HT1080 (cell line): ENCODE results near the gene INSYN1. TPM values are rescaled to one million over a fixed set of nuclear protein-coding genes. Genes with fewer than 3 reads are reported as not detected.

Source experiments
- DNase-seq: peaks from one replicate; pipeline ENCODE4 v3.0.0-alpha.2; 2015; ENCODE audit warnings: low read depth
- total RNA-seq: library from RNA; depleted of rRNA; stranded (reverse); fragments of >200 nt; shearing (Covaris generic); gene quantifications from 2 replicates; pipeline ENCODE4 v1.2.3, GENCODE V29; 2014

INSYN1 gene
- total RNA-seq, 1 experiment from 2014 or later = 0.53 TPM

DNA sequence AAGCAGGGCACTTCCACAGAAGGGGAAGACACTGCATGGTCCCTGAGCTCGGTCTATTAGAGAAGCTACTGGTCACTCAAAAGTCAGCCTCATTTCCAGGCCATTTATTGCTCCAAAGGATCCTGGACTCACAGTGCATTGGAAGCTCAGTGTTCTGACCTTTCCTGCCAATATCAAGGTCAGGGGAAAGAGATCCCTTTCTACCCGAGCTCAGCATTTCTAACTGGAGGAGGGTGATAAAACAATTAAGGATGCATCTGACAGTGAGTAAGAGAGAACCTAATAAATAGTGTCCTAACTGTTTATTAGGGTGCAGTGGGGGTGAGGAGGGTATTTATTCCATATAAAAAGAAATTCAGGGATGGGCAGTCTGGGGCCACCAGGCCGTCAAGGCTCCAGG is 26.8 kb upstream of the INSYN1 start:
- DNase-seq = no peak

- no peak for DNase-seq
Observed at GRCh38 chr15:73777741-73778140, 24.6 kb upstream of the INSYN1 start.

DNA sequence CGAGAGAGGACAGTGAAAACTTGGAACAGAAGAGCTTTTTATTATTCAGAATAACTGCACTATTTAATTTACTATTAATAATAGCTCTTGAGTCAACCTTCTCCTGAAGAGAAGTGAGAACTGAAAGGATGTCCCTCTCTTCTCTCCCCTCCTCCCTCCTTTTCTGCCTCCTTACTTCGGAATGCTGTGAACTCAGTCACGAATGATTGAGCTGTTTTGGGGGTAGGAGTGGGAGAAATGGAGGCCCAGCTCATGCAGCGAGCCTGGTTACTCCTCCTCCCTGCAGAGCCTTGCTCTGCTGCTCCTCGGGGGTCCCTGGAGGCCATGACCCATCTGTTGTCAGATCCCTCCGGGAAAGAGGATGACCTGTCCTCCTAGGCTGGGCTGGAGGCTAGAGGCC is 20.3 kb upstream of the INSYN1 start:
- no peak for DNase-seq

GRCh38 chr15:73771385-73772045 is 18.4 kb upstream of the INSYN1 start:
- no peak for DNase-seq

DNA sequence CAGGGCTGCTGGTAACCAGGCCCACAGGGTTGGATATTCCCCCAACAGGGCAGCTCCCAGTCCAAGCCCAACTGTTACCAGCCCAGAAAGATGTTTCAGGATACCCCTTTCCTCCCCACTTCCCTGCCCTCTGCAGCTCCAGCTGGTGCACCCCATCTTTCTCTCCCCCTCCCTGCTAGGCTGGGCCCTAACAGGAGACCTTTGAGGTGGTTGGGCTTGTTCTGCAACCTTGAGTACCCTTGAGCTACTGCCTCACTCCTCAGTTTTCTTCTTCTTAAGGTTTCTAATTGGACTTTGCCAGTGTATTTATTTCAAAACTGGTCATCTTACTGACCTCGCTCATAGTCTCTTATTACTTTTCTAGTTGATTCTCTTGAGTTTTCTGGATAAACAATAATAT is 16.9 kb upstream of the INSYN1 start:
- DNase-seq = no peak

DNA sequence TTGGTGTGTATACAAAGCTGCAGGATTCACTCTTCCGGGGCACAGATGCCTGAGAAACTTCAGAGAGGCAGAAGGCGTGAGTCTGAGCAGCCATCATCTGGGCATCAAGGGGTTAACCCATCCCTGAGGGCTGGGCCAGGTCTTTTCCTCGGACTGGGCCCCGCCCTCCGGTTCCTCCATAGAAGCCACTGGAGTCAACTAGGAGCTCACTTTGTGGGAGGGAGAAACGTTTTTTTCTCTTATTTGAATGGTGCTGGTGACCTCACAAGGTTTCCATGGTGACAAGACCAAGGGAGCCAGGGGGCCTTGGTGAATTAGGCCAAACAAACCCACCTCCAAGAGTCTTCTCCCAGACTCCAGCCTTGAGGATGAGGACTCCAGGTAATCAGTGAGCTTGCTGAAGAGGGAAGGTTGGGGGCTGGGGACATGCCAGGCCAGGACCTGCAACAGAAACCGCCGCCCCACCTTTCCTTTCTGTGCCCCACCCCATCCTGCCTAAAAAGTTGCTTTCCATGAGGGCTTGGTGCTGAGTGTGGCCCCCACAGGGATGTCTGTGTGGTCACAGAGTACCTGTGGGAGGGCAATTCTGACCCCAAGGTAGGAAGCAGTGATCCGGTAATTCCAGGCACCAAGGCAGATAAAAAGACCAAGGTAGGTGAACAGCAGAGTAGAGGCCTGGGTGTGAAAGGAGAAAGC is 14.8 kb upstream of the INSYN1 start:
- no peak for DNase-seq

DNA sequence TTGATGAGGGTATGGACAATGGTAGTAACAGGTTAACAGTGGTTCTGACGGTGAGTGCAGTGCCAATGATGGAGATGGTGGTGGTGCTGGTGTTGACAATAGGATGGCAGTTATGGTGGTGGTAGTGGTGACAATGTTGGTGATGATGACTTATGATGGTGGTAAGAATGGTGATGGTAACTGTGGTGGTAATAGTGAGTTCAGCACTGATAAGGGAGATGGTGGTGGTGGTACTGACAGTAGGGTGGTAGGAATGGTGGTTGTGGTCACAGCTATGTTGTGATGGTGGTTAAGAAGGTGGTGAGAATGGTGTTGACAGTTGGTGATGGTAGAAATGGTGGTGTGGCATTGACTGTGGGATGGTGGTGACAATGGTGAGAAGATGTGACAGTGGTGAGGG is 13.4 kb upstream of the INSYN1 start:
- DNase-seq = no peak

GRCh38 chr15:73765778-73766177 is 12.6 kb upstream of the INSYN1 start:
- DNase-seq = no peak

DNA sequence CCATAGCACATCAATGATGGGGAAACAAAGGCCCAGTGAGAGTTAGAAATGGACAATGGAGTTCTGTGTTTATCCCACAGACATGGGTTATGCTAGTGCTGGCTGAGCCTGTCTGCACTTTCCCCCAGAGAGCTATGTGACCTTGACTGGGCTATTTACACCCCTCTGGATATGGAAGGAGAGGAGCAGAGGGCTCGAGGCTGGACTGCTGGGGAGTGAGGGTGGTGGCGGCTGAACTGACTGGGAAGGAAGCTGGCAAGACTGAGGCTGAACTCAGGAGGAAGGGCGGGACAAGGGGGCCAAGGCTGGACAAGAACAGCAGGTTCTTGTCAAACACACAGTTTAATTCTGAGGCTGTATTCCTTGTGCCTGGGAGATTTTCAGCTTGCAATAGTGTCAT is 10.8 kb upstream of the INSYN1 start:
- DNase-seq = no peak

DNA sequence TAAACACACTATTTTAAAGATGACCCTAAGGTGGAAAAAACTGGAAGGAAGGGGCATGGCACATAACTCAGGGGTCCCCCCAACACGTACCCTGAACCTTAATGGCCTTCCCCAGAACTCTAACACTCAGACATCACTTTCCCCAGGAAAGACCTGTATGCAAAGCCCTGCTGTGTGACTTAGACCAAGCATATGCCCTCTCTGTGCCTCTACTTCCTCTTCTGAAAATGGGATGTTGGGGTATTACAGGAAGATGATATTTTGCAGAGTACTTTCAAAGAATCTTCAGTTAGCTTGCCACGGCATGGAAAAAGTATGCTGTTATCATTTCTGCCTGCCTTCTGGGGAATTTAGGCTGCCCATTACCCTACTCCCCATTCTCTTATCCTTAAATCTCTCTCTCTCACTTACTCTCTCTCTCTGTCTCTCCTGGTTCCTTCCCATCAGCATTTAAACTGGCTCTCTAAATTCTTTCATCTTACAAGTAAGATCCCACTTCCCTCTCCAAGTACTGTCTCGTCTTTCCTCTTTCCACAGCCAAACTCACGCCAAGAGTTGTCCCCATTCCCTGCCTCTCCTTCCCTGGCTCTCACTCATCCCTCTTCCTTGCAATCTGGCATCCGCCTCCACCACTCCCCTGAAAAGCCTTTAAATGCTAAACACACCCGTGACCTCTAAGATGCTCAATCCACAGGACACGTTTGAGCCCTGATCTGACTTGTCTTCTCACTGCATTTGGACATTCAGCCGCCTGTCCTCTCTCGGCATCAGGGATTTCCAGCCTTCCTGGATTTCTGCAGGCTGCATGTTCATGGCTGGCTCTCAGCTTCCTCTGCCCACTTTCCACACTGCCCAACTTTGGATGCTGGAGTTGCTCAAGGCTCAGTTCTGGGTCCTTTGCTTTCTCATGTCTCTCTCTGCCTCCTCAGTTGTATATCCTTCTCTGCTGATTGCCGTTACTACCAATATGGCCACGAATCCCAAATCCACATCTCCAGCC is 7.5 kb upstream of the INSYN1 start:
- DNase-seq = no peak

- DNase-seq = no peak
Observed at GRCh38 chr15:73758461-73758860, 5.3 kb upstream of the INSYN1 start.

- DNase-seq = no peak
Observed at GRCh38 chr15:73757571-73757970, 4.4 kb upstream of the INSYN1 start.

- no peak for DNase-seq
Observed at GRCh38 chr15:73756947-73757513, 3.9 kb upstream of the INSYN1 start.

- DNase-seq = no peak
Observed at GRCh38 chr15:73756390-73756789, 3.2 kb upstream of the INSYN1 start.

GRCh38 chr15:73755946-73756345 is 2.8 kb upstream of the INSYN1 start:
- no peak for DNase-seq

DNA sequence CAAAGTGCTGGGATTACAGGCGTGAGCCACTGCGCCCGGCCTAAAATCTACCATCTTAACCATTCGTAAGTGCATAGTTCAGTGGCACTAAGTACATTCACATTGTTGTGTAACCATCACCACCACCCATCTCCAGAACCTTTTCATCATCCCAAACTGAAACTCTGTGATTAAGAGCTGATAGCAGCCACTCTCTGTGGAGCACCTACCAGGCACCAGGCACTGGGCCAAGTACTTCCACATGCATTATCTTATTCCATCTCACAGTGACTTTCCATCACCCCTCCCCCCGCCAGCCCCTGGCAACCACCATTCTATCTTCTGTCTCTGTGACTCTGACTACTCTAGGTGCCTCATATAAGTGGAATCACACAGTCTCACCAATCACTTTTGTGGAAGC is 2.3 kb upstream of the INSYN1 start:
- DNase-seq = no peak

DNA sequence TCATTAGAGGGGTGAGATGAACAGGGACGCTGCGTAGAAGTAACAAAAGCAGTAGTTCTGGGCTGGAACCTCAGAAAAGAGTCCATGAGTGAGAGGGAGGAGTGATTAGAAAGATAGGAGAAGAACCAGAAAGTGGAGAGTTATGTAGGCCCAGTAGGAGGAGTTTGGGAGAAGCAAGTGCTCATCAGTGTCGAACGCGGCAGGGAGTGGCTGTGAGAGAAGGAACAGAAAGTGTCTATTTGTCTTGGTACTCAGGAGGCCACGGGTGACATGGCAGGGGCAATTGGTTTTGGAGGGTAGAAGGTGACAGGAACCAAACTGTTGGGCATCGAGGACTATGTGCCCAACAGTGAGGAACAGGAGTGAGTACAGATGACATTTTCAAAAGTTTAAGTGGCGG is 1.3 kb upstream of the INSYN1 start:
- DNase-seq = no peak

DNA sequence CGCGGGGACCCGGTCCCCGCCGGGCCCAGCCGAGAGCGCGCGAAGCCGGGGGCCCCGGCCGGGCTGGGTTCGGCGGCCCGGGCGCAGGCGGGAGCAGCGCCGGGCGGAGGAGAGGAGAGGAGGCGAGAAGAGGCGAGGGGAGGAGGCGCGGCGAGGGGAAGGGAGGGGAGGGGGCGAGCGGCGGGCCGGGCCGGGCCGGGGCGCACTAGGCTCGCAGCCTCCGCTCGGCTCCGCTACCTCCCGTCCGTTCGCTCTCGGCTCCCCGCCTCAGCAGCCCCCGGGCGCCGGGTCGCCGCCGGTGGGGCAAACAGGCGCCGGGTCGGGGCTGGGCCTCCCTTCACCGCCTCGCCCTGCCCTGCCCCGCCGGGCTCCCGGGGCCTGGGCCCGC is 351 bp downstream of the INSYN1 start:
- no peak for DNase-seq

DNA sequence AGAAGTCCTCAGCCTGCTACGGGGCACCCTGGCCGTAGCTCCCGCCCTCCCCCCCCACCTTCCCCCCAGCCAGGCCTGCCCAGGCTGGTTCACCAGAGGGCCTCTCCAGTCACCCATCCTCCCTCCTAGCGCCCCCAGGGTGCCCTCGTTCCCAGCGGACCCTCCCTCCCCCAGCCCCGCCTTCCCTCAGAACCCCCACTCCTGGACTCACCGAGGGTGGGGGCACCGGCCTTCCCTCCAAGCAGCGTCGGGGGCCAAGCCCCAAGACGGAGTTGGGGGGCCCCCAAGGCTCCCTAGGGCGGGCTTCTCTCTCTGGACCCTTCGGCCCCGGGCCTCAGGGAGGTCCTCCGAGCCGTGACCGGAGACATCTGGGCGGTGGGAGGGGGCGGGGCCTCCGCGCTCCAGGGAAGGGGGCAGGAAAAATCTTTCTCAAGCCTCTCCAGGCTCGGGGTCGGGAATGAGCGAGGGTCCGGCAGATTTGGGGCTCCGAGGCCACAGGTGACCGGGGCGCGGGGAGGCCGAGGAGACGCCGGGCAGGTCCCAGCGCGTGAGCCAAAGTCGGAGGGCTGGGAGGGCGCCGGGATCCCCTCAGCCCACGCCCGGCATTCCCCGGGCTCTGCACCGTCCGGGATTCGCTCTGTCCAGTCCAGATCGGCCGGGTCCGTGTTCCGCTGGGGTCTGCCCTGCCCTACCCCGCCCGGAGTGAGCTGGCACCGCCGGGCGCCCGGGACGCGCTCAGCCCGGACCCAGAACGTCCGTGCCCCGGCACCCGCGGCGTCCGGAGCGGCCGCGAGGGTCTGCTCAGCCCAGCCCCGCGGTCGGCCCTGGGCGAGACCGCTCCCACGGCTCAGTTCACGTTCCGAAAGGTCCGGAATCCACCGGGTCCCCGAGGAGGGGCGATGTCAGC is 999 bp downstream of the INSYN1 start:
- DNase-seq = no peak

GRCh38 chr15:73751511-73751898 is 1.6 kb downstream of the INSYN1 start:
- no peak for DNase-seq

DNA sequence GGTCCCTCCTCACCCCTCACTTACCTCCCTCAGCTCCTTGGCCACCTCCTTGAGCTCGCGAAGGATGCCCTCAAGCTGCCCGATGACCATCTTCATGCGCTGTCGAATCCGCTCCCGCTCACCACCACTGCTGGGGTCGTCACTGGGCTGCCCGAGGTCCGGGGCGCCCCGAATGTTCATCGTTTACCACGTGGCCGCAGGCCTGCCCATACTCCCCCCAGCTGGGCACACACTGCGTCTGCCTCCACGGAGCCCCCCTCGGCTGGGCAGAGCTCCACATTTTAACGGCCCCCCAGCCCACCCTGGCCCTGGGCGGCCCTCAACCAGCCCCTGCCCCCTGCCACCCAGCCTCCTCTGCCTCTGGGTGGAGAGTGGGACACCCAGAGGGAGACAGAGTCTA is 2.2 kb downstream of the INSYN1 start:
- no peak for DNase-seq
